GM21737 (cell line): Measurements from ENCODE around the gene MICAL3.
"Not testable (repeated sequence)": the region's sequence is repeated elsewhere in the genome, so short reads cannot be mapped to it uniquely, and the experiment has no call there.

Experiments
- ATAC-seq: cut with Tn5 transposase; IDR thresholded peaks from one replicate; pipeline ENCODE4 v1.9.1; 2021; ENCODE audit warnings: mild to moderate bottlenecking, moderate library complexity; ENCODE audit not compliant: unreplicated experiment

Gene MICAL3

GRCh38 chr22:18034076-18034475 lies 9.7 kb upstream of the MICAL3 start:
- no peak for ATAC-seq

GRCh38 chr22:18033204-18033998 lies 9.0 kb upstream of the MICAL3 start:
- ATAC-seq, result no peak

GRCh38 chr22:18032455-18033101 lies 8.2 kb upstream of the MICAL3 start:
- ATAC-seq, result no peak

- ATAC-seq, result no peak
These were observed 7.5 kb upstream of the MICAL3 start for GRCh38 chr22:18031695-18032454.

- no peak for ATAC-seq
These were observed 5.4 kb upstream of the MICAL3 start for GRCh38 chr22:18029686-18030267.

- ATAC-seq, result no peak
These were observed 4.6 kb upstream of the MICAL3 start for GRCh38 chr22:18028817-18029527.

- not testable (repeated sequence) for ATAC-seq
These were observed 1.5 kb upstream of the MICAL3 start for GRCh38 chr22:18025898-18026297.

GRCh38 chr22:18024956-18025720 lies 777 bp upstream of the MICAL3 start:
- ATAC-seq, result no peak

- no peak for ATAC-seq
These were observed 669 bp downstream of the MICAL3 start for GRCh38 chr22:18023509-18024275.

GRCh38 chr22:18022876-18023275 lies 1.5 kb downstream of the MICAL3 start:
- no peak for ATAC-seq

- no peak for ATAC-seq
These were observed 2.9 kb downstream of the MICAL3 start for GRCh38 chr22:18021431-18021830.

GRCh38 chr22:18020743-18021142 lies 3.6 kb downstream of the MICAL3 start:
- ATAC-seq, result not testable (repeated sequence)

GRCh38 chr22:18013947-18014346 lies 10.4 kb downstream of the MICAL3 start:
- no peak for ATAC-seq

- ATAC-seq, result no peak
These were observed 10.9 kb downstream of the MICAL3 start for GRCh38 chr22:18013436-18013835.

GRCh38 chr22:18012531-18012930 lies 11.8 kb downstream of the MICAL3 start:
- ATAC-seq, result no peak

GRCh38 chr22:18010266-18010665 lies 14.1 kb downstream of the MICAL3 start:
- ATAC-seq, result no peak

GRCh38 chr22:18008136-18008535 lies 16.2 kb downstream of the MICAL3 start:
- ATAC-seq, result no peak

- no peak for ATAC-seq
These were observed 19.0 kb downstream of the MICAL3 start for GRCh38 chr22:18005201-18005926.
